DND-41 (cell line): ENCODE results near the gene MYBPHL.

Experiments used
- ATAC-seq: fragments of 200-7000 bp; cut with Tn5 transposase; 3 replicates; pipeline ENCODE4 v1.9.1; 2021; ENCODE audit warnings: low read depth; ENCODE audit not compliant: insufficient read depth
- DNase-seq: peaks from one replicate; pipeline ENCODE4 v3.0.0-alpha.2; 2020
- H2AFZ ChIP-seq: 2 replicates; pipeline ENCODE4 v1.6.0; 2012; ENCODE audit warnings: low read depth, low read length
- H3K27ac ChIP-seq: 2 replicates; pipeline ENCODE4 v1.5.1; 2012; ENCODE audit warnings: low read length, inconsistent platforms
- H3K27me3 ChIP-seq: fragments of 200-600 bp; sonication (generic); 2 replicates; pipeline ENCODE4 v1.6.0; 2012; ENCODE audit warnings: low read length, mild to moderate bottlenecking, inconsistent platforms; ENCODE audit not compliant: insufficient read depth, poor library complexity
- H3K36me3 ChIP-seq: 2 replicates; pipeline ENCODE4 v1.5.1; 2012; ENCODE audit warnings: low read length, inconsistent platforms; ENCODE audit not compliant: insufficient read depth
- H3K4me1 ChIP-seq: 2 replicates; pipeline ENCODE4 v1.5.1; 2012; ENCODE audit warnings: mild to moderate bottlenecking, low read length; ENCODE audit not compliant: insufficient read depth
- H3K4me2 ChIP-seq: 2 replicates; pipeline ENCODE4 v1.6.0; 2012; ENCODE audit warnings: mild to moderate bottlenecking, moderate library complexity, low read length, inconsistent platforms; ENCODE audit not compliant: insufficient read depth
- H3K4me3 ChIP-seq, 2 experiments: fragments of 200-600 bp in 1 of 2; shearing (Covaris generic) in 1 of 2; 2 replicates each; pipeline ENCODE4 v1.5.1; 2012 to 2016; ENCODE audit warnings: inconsistent platforms in 2 of 2, low read length in 2 of 2, mild to moderate bottlenecking in 2 of 2, low read depth in 1 of 2, moderate library complexity in 1 of 2
- H3K79me2 ChIP-seq: 2 replicates; pipeline ENCODE4 v1.6.0; 2012; ENCODE audit warnings: low read length, inconsistent platforms; ENCODE audit not compliant: insufficient read depth
- H3K9ac ChIP-seq: 2 replicates; pipeline ENCODE4 v1.6.0; 2012; ENCODE audit warnings: low read depth, mild to moderate bottlenecking, inconsistent platforms, low read length, moderate library complexity
- H3K9me3 ChIP-seq: 2 replicates; pipeline ENCODE4 v1.5.1; 2012; ENCODE audit warnings: low read length, moderate library complexity, mild to moderate bottlenecking, inconsistent platforms; ENCODE audit not compliant: insufficient read depth, severe bottlenecking
- H4K20me1 ChIP-seq: 2 replicates; pipeline ENCODE4 v1.6.0; 2012; ENCODE audit warnings: low read length; ENCODE audit not compliant: insufficient read depth
- EZH2 ChIP-seq: IDR thresholded peaks from 3 replicates; pipeline ENCODE4 v1.6.1; 2012; ENCODE audit warnings: borderline replicate concordance, low read depth, mild to moderate bottlenecking, moderate library complexity, low read length, inconsistent platforms; ENCODE audit not compliant: severe bottlenecking
- TF ChIP-seq, protein P1 (sequence below): IDR thresholded peaks from 2 replicates; pipeline ENCODE4 v1.5.1; 2012; ENCODE audit warnings: borderline replicate concordance, low read length, moderate library complexity, mild to moderate bottlenecking; ENCODE audit not compliant: poor library complexity, severe bottlenecking; ENCODE audit errors: extremely low read depth

The MYBPHL gene

DNA sequence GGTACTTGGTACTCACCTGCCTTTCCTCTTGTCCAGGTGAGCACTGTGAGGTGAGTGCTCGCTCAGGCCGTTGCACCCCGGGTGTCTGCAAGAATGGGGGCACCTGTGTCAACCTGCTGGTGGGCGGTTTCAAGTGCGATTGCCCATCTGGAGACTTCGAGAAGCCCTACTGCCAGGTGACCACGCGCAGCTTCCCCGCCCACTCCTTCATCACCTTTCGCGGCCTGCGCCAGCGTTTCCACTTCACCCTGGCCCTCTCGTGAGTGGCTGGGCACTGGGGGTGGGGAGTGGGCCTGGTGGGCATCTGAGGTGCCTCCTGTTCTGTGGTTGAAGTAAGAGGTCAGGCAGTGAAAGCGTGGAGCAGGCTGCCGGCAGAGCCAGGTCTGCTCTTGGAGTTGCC is 45.8 kb downstream of the MYBPHL start:
- Histone ChIP-seq H3K27ac (no peak overlapping the region), H3K9me3 (no peaks in the 10 kb centered on the region), H3K4me3 (no peak overlapping the region), H3K9ac (no peak overlapping the region), H3K79me2 (no peaks in the 10 kb centered on the region), H2AFZ (no peak overlapping the region), H3K4me2 (no peak overlapping the region), H3K36me3 (no peaks in the 10 kb centered on the region), H4K20me1 (no peaks in the 10 kb centered on the region; the same call in 1 of the 2 replicates), H3K4me1 (no peaks in the 10 kb centered on the region), H3K27me3 (no peaks in the 10 kb centered on the region)
- ATAC-seq, result no peak
- no peak for TF ChIP-seq EZH2
- TF ChIP-seq, protein P1, sequence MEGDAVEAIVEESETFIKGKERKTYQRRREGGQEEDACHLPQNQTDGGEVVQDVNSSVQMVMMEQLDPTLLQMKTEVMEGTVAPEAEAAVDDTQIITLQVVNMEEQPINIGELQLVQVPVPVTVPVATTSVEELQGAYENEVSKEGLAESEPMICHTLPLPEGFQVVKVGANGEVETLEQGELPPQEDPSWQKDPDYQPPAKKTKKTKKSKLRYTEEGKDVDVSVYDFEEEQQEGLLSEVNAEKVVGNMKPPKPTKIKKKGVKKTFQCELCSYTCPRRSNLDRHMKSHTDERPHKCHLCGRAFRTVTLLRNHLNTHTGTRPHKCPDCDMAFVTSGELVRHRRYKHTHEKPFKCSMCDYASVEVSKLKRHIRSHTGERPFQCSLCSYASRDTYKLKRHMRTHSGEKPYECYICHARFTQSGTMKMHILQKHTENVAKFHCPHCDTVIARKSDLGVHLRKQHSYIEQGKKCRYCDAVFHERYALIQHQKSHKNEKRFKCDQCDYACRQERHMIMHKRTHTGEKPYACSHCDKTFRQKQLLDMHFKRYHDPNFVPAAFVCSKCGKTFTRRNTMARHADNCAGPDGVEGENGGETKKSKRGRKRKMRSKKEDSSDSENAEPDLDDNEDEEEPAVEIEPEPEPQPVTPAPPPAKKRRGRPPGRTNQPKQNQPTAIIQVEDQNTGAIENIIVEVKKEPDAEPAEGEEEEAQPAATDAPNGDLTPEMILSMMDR, result no peak
- DNase-seq, result no peak

DNA sequence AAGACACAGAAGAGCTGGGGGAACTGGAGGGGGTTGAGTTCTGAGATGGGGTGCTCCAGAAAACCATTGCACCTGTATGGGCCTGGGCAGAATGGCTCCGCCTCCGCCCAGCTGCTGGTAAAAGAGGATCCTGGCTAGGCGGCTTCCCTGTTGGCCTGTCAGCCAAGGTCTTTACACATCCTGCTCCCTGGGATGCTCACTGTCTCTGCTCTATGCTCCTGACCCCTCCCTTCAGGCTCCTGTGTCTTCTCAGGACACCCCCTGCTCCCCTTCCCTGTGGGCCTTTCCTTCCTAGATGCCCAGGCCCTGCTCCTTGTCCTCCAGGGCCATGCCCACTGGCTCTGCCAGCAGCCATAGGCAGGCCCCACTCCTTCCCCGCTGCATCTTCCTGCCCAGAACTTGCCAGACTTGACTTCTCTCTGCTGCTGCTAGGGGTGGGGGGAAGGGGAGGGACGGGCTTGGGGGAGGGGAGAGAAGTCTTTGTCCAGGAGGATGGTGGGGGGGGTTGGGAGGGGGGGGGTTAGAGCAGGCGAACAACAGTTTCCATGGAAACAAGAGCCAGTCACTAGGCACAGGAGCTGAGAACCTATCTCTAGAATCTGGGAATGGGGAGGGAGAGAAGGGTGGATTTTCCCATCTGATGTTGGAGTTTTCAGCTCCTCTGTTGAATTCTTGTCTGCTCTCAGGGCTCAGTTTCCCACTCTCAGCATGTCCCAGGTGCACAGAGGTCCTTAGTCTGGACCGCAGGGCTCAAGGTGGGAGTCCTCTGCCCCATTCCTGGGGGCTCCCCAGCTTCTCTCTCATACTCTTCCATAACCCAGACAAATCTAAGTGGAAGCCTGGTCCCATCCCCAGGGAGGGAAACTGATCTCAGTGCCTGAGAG is 46.9 kb downstream of the MYBPHL start:
- Histone ChIP-seq H4K20me1 (no peaks in the 10 kb centered on the region; the same call in 1 of the 2 replicates), H3K4me1 (no peaks in the 10 kb centered on the region), H3K79me2 (no peaks in the 10 kb centered on the region), H2AFZ (no peak overlapping the region), H3K9ac (no peak overlapping the region), H3K4me3 (no peak overlapping the region), H3K36me3 (no peaks in the 10 kb centered on the region), H3K27me3 (no peaks in the 10 kb centered on the region), H3K9me3 (no peaks in the 10 kb centered on the region), H3K4me2 (no peak overlapping the region), H3K27ac (no peak overlapping the region)
- no peak for DNase-seq
- no peak for ATAC-seq
- TF ChIP-seq, protein P1, result no peak

DNA sequence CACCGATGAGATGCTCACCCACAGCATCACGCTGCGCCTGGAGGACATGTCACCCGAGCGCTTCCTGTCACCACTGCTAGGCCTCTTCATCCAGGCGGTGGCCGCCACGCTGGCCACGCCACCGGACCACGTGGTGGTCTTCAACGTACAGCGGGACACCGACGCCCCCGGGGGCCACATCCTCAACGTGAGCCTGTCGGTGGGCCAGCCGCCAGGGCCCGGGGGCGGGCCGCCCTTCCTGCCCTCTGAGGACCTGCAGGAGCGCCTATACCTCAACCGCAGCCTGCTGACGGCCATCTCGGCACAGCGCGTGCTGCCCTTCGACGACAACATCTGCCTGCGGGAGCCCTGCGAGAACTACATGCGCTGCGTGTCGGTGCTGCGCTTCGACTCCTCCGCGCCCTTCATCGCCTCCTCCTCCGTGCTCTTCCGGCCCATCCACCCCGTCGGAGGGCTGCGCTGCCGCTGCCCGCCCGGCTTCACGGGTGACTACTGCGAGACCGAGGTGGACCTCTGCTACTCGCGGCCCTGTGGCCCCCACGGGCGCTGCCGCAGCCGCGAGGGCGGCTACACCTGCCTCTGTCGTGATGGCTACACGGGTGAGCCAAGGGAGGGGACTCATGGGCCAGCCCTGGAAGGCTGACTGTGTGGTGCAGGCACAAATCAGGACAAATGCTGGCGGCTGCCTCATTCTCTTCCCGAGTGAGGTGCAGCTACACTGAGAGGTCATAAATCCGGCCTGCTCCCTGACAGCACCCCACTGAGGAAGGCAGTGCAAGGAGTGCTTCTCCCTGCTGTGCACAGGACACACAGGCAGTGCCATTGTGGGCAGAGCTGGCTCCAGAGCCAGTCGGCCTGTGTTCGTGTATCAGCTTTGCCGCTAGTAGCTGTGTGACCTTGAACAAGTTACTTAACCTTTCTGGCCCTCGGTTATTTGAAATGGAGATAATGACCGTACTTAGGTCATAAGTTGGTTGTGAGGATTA is 48.0 kb downstream of the MYBPHL start:
- no peak overlapping the region for H3K27ac ChIP-seq
- H3K27me3 ChIP-seq, result no peaks in the 10 kb centered on the region
- ATAC-seq (no peak), DNase-seq (no peak)
- no peaks in the 10 kb centered on the region for H3K79me2 ChIP-seq
- H4K20me1 ChIP-seq, result no peaks in the 10 kb centered on the region; the same call in 1 of the 2 replicates
- no peaks in the 10 kb centered on the region for H3K9me3 ChIP-seq
- TF ChIP-seq EZH2, result no peak
- TF ChIP-seq, protein P1, result no peak
- no peaks in the 10 kb centered on the region for H3K4me1 ChIP-seq
- no peaks in the 10 kb centered on the region for H3K36me3 ChIP-seq
- no peak overlapping the region for H3K9ac ChIP-seq
- H2AFZ ChIP-seq, result no peak overlapping the region
- no peak overlapping the region for H3K4me3 ChIP-seq
- H3K4me2 ChIP-seq, result no peak overlapping the region
